NCI-H2171 (cell line): ENCODE data around the gene IL10.
"Not testable (repeated sequence)": the region's sequence is repeated elsewhere in the genome, so short reads cannot be mapped to it uniquely, and the experiment has no call there.

Experiments used
- DNase-seq: peaks from one replicate; lab custom pipeline; 2025; lab: John Stamatoyannopoulos, UW

IL10 gene

DNA sequence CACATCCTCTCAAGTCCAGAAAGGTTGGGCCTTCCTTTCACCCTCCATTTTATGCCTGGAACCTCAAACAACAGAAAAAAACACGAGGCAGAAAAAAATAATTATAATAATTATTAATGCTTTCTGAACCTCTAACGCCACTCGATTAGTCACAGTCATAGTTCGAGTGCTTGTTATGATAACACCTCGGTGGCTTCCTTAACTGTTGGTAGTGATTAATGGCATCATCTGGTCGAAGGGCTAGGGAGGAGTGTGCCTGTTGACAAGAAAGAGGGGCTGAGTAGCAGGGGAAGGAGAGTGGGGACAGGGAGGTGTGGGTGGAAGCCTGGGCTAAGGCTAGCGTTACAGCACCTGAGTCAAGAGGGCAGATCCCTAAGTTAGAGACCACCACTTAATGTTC is 21.3 kb upstream of the IL10 start:
- DNase-seq = no peak

DNA sequence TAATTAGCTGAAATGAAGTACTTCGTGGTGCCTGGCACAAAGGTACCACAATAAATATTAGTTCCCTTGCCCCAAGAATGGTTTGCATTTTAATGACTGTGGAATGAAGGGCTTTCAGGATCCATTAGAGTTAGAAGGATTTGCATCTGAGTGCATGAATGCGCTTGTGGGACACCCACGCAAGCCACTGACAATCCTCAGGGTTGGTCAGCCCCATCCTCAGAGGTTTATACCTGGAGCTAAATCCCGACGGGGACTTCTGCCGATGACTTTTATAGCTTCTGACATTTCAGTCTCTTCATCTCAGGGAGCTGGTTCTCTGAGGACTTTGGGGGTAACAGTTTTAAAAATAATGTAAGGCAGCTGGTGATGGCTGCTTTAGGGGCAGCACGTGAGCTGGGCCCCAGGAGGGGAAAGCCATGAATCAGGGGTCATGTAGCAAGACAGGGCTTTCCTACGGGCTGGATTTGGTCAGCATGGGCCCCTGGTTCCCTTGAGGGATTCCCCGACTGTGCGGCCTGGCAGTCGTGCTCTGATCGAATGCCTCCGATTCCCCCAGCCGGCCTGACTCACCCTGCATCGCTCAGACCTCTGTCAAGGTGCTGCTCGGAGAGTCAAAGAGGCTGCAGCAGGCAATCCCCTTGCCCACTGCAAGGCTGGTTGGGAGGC is 20.8 kb upstream of the IL10 start:
- no peak for DNase-seq

DNA sequence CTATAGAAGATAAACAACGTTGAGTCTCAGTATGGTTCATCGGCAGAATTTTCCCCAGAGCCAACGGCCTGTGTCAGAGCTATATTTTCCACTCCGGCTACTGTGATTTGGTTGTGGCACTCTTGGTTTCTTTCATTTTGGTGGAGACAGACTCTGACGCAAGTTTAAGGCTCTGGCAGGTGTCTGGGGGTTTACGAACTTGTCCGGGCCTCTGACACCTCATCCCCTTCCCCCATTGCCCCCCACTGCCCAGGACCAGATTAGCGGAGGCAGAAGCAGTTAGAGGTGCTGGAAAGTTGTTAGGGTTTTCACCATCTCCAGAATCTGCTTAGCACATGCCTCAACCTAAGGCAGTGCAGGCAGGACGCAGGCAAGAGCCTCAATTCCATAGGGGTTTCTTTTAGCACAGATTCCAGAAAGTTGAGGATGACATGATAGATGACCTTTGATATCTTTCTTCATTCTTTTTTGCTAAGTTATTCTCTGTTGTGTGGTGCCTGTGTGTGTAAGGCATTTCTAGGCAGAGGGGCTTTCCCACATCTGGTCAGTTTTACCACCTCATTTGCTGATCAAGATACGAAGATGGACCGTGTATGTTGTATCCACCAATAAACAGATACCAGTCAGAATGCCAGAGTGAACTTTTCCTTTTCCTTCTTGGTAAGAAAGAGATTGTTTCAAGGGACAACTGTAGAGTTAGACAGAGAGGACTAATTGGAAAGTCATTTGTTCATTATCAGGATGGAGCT is 18.4 kb upstream of the IL10 start:
- no peak for DNase-seq

DNA sequence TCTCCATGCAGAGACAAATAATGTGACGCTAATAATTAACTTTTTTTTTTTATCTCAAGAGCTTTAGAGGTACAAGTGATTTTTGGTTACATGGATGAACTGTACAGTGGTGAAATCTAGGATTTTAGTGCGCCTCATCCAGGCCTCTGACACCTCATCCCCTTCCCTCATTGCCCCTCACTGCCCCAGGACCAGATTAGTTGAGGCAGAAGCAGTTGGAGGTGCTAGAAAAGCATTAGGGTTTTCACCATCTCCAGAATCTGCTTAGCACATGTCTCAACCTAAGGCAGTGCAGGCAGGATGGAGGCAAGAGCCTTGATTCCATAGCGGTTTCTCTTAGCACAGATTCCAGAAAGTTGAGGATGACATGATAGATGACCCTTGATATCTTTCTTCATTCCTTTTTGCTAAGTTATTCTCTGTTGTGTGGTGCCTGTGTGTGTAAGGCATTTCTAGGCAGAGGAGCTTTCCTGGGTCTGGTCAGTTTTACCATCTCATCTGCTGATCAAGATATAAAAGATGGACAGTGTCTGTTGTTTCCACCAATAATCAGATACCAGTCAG is 16.3 kb upstream of the IL10 start:
- no peak for DNase-seq

- DNase-seq = no peak
Measured at GRCh38 chr1:206787891-206788290, 15.6 kb upstream of the IL10 start.

GRCh38 chr1:206786212-206786886 is 14.1 kb upstream of the IL10 start:
- DNase-seq = no peak

DNA sequence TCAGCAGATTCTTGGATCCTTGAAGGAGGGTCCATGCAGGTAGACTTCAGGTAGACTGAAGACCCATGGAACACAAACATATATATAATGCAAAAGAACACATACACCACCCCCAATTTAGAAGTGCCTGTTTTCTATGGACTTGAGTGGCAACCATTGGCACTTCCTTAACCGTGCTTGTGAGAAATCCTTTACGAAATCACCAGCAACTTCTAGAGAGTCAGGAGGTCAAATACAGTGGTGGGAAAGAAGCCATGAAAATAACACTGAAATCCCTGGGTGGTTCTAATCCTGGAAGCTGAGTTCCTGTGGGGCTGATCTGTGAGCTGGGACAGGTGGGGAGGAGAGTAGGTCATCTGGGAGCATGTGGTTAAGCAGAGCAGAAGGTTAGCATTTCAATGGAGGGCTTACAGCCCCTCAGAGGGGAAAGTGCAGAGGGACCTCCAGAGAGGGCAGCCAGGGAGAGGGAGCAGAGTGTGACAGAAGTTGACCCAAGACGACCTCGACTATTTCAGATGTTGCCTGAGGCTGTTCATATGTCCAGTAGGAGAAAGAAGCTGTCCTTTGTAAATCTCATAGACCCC is 13.0 kb upstream of the IL10 start:
- DNase-seq = no peak

DNA sequence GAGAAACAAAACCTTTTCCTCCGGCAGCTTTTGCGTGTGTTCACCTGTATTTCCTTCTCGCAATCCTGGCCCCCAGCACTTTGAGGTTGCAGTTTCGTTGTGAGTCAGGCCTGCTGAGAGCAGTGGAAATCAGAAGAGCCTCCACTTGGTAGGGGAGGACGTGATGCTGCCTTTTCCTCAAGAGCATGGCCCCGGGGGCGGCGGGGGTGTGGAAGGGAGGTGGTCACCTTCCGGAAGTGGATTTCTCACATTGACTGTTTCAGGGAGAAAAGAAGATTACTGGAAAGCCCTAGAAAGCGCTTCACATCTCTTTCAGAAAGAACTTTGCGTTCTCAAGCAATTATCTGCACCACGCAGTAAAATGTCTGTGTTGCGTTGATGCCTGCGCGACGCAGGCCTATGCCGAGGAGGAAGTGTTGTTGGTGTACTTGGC is 12.2 kb upstream of the IL10 start:
- no peak for DNase-seq

- no peak for DNase-seq
Measured at GRCh38 chr1:206783506-206783905, 11.2 kb upstream of the IL10 start.

DNA sequence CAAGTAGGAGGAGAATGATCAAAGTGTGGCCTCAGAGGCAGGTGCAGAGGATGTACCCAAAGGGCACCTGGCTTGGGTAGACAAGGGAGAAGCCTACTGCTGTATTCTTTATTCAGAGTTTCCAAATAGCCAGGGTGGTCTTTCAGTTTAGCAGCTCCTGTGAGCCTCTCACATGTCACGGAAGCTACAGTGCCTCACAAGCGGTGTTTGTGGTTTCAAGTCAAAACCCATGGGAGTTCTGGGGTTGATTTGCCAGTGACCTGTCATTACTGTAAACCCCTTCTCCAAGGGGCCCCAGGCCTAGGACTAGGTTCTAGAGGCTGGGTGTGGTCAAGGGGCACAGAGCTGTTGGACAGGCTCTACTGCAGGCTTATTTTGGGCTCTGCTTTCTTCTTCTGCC is 10.2 kb upstream of the IL10 start:
- no peak for DNase-seq

GRCh38 chr1:206779638-206780037 is 7.3 kb upstream of the IL10 start:
- DNase-seq = no peak

DNA sequence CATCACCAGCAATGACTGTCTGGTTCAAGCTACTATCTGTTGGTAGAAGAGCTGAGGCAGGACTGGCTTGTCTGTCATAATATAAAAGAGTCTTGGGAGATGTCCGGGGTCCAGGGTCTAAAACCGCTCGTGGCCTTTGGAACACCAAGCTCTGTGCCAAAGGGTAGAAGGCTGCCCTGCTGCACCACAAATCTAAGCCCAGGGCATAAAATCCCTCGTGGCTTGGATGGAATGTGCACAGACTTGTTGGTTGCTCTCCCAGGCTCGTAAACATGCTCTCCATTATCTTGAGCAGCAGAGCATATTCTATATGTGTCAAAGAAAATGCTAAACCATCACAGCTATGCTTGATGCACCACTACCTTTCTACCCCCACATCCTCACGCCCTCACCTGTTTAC is 6.6 kb upstream of the IL10 start:
- not testable (repeated sequence) for DNase-seq

DNA sequence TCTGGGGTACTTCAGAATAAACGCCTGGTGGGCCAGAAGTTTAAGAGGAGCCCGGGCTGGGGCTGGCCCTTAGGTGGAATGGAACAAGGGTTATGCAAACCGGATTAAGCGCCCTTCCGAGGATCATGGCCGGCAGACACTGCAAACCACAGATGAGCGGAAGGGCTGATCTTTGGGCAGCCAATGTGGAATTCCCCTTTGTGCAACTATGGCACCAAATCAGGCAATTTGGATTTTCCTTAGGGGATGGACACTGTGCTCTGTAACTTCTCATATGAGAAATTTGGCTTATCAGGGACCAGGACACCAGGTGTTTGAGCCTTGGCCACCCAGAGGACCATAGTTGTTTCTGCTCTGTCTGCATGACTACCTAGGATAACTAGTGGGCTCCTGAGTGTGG is 5.7 kb upstream of the IL10 start:
- DNase-seq = no peak

- DNase-seq = no peak
Measured at GRCh38 chr1:206776229-206776628, 3.9 kb upstream of the IL10 start.

DNA sequence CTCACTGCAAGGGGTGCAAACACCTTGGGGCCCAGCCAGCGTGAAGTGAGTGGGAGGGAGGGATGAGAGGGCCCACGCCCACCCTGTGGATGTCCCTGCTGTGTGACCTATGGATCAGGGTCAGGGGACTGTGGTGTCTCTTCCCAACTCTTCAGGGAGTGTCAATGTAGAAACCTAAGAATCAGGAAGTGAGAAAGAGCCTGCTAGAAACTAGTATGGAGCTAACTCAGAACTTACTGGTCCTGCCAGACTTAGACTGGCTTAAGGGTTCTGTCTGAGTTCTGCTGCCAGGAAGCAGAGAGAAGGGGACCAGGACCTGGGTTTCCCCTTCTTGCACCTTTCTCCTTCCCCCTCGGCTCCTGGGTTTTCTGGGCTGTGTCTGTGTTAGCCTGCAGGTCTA is 1.8 kb upstream of the IL10 start:
- DNase-seq = no peak

DNA sequence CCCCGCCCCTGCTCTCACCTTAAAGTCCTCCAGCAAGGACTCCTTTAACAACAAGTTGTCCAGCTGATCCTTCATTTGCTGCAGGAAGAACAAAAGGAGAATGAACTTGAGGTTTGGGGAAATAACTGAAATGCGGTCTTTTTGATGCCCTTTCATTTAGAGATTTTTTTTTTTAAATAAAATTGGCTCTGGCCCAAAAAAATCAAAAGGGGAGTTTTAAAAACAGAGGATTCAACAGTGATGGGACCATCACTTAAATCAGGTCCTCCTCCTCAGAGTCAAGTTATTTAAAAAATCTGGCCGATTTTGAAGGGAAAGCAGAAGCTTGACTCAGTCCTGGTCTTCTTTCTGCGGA is 979 bp downstream of the IL10 start:
- no peak for DNase-seq

- no peak for DNase-seq
Measured at GRCh38 chr1:206770531-206771337, 1.6 kb downstream of the IL10 start, which contains the start of gene IL19. Gene IL19 (plus strand): TSS chr1:206770773. CDS start chr1:206836663, 65,890 bp downstream.

- no peak for DNase-seq
Measured at GRCh38 chr1:206769304-206769731, 3.0 kb downstream of the IL10 start.

DNA sequence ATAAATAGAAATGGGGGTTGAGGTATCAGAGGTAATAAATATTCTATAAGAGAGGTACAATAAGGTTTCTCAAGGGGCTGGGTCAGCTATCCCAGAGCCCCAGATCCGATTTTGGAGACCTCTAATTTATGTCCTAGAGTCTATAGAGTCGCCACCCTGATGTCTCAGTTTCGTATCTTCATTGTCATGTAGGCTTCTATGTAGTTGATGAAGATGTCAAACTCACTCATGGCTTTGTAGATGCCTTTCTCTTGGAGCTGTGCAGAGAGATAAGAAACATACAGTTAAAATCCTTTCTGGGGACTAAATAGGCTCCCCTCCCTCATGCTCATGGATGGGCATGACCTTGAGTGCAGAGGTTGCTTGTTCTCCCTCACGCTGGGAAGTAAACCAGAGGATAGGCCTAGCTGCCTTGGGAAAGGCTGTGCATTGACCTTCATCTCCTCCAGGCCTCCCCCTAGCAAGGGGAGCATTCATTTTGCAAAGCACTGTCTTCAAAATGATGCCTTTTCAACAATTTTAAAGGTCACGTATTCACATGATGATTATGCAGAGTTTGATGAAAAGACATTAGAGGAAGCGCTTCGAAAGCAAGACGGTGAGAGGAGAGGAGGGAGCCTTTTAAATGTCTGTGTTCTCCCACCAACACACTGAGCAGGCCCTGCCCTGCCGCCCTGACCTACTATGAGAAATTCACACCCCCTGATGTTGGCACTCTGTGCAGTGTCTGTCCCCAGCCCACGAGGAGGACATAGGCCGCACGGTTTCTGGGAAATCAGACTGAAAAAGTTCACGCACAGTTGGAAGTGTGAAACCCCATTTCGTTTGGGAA is 3.6 kb downstream of the IL10 start:
- DNase-seq = no peak

DNA sequence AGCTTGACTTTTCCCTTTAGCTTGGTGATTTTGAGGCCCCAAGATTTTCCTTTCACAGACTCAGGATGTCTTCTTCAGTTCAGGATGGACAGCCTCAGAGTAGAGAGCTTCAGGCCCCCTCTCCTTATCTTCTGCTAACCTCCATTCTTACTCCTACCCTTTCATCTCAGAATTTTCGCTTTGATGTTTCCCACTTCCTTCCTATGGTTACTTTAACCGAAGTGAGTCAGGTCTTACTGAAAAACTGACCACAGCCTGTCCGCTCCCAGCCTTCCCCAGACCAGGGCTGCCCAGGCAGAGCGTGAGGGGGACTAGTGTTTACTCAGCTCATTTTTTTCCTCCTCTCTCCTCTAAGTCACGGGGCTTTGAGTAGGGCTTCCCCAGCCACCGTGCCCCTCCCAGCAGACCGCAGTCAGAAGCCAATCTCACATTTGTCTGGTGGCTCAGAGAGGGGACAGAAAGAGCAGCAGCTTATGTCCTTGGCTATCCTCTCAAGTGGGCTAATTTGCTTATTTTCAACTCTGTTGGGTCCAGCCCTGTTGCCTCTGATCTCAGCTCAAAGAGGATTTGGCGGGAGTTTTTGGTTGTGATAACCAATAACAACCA is 5.9 kb downstream of the IL10 start:
- DNase-seq = no peak
